ENCODE results near the gene TUBA4A.

The TUBA4A gene

GRCh38 chr2:219285894-219286425 lies 32.2 kb upstream of the TUBA4A start:
- TF ChIP-seq CTCF (IDR thresholded peaks at IDR 0.05; ENCODE audit: extremely low read depth, missing control alignments): no peak
- DNase-seq (ENCODE audit: low spot score): no peak

- no peak for DNase-seq (ENCODE audit: low spot score)
- TF ChIP-seq CTCF (IDR thresholded peaks at IDR 0.05; ENCODE audit: extremely low read depth, missing control alignments): no peak
Measured at GRCh38 chr2:219285373-219285735, 31.6 kb upstream of the TUBA4A start.

GRCh38 chr2:219284501-219285372 lies 31.0 kb upstream of the TUBA4A start:
- no peak for TF ChIP-seq CTCF (IDR thresholded peaks at IDR 0.05; ENCODE audit: extremely low read depth, missing control alignments)

GRCh38 chr2:219282943-219283581 lies 29.3 kb upstream of the TUBA4A start:
- TF ChIP-seq CTCF (IDR thresholded peaks at IDR 0.05; ENCODE audit: extremely low read depth, missing control alignments): no peak
- DNase-seq (ENCODE audit: low spot score): no peak

More at GRCh38 chr2:219284501-219285372, 31.0 kb upstream of the TUBA4A start:
- no peak for DNase-seq (ENCODE audit: low spot score)

- TF ChIP-seq CTCF (IDR thresholded peaks at IDR 0.05; ENCODE audit: extremely low read depth, missing control alignments): no peak
- no peak for DNase-seq (ENCODE audit: low spot score)
Measured at GRCh38 chr2:219282375-219282774, 28.7 kb upstream of the TUBA4A start.

- DNase-seq (ENCODE audit: low spot score): no peak
- TF ChIP-seq CTCF (IDR thresholded peaks at IDR 0.05; ENCODE audit: extremely low read depth, missing control alignments): no peak
Measured at GRCh38 chr2:219281588-219281987, 27.9 kb upstream of the TUBA4A start.

- DNase-seq (ENCODE audit: low spot score): no peak
- TF ChIP-seq CTCF (IDR thresholded peaks at IDR 0.05; ENCODE audit: extremely low read depth, missing control alignments): no peak
Measured at GRCh38 chr2:219280651-219281050, 26.9 kb upstream of the TUBA4A start.
